OCI-LY1 (cell line): Measurements from ENCODE around the gene RFTN1.

Source experiments
- EZH2 ChIP-seq: fragments of 200-600 bp; sonication (generic), shearing (Covaris generic); IDR thresholded peaks from 2 replicates; pipeline ENCODE4 v1.8.0; 2017; ENCODE audit warnings: borderline replicate concordance, mixed run types, mild to moderate bottlenecking, antibody characterized with exemption, low read length, moderate library complexity, mixed read lengths
- TF ChIP-seq, protein P1 (sequence below): fragments of 200-600 bp; sonication (generic), shearing (Covaris generic); IDR thresholded peaks from 2 replicates; pipeline ENCODE4 v1.5.1; 2017; ENCODE audit warnings: mild to moderate bottlenecking, antibody characterized with exemption, low read length, moderate library complexity, mixed read lengths

GRCh38 chr3:16439848-16440708 lies 73.4 kb downstream of the RFTN1 start:
- TF ChIP-seq, protein P1, sequence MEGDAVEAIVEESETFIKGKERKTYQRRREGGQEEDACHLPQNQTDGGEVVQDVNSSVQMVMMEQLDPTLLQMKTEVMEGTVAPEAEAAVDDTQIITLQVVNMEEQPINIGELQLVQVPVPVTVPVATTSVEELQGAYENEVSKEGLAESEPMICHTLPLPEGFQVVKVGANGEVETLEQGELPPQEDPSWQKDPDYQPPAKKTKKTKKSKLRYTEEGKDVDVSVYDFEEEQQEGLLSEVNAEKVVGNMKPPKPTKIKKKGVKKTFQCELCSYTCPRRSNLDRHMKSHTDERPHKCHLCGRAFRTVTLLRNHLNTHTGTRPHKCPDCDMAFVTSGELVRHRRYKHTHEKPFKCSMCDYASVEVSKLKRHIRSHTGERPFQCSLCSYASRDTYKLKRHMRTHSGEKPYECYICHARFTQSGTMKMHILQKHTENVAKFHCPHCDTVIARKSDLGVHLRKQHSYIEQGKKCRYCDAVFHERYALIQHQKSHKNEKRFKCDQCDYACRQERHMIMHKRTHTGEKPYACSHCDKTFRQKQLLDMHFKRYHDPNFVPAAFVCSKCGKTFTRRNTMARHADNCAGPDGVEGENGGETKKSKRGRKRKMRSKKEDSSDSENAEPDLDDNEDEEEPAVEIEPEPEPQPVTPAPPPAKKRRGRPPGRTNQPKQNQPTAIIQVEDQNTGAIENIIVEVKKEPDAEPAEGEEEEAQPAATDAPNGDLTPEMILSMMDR, result no peak
- TF ChIP-seq EZH2, result no peak
